ENCODE results near the gene SSR2.

- no peak for TF ChIP-seq CTCF (IDR thresholded peaks at IDR 0.05)
- no peak for TF ChIP-seq POLR2A (IDR thresholded peaks at IDR 0.05)
These were observed 35.6 kb upstream of the SSR2 start for GRCh38 chr1:156056326-156056849.
